Esophagus squamous epithelium (tissue), 5 donors: Measurements from ENCODE around the gene KBTBD12. TPM values are rescaled to one million over a fixed set of nuclear protein-coding genes. Genes with fewer than 3 reads are reported as not detected.

Experiments used
- DNase-seq: peaks from one replicate; lab custom pipeline; 2025; lab: John Stamatoyannopoulos, UW
- H3K27ac ChIP-seq, 4 donors: fragments of 200-600 bp; sonication (generic); one replicate each; pipeline ENCODE4 v1.5.1; 2016 to 2019; ENCODE audit warnings: mild to moderate bottlenecking in 1 of 4
- H3K27me3 ChIP-seq, 4 donors: fragments of 200-600 bp; sonication (generic); 1 replicate in 3 of 4; 2 replicates in 1 of 4; pipeline versions ENCODE4 v1.5.1 to v1.6.0; 2017 to 2021; ENCODE audit warnings: antibody characterized with exemption in 1 of 4
- H3K36me3 ChIP-seq, 3 donors: fragments of 200-600 bp; sonication (generic); one replicate each; pipeline ENCODE4 v1.5.1; 2016 to 2019
- H3K4me1 ChIP-seq, 3 donors: fragments of 200-600 bp; sonication (generic); one replicate each; pipeline ENCODE4 v1.5.1; 2017 to 2019
- H3K4me3 ChIP-seq, 4 donors: fragments of 200-600 bp; sonication (generic); 1 replicate in 3 of 4; 2 replicates in 1 of 4; pipeline ENCODE4 v1.5.1; 2016 to 2019; ENCODE audit warnings: mild to moderate bottlenecking in 2 of 4, moderate library complexity in 1 of 4
- H3K9me3 ChIP-seq, 3 donors: fragments of 200-600 bp; sonication (generic); one replicate each; pipeline ENCODE4 v1.5.1; 2016 to 2019
- CTCF ChIP-seq, 6 experiments: fragments of 450-650 bp in 4 of 6; fragments of 200-600 bp in 2 of 6; sonication (generic) in 2 of 6; IDR thresholded peaks; one replicate each; pipeline ENCODE4 v1.5.1; 2016 to 2019; ENCODE audit warnings: antibody characterized with exemption in 6 of 6, mild to moderate bottlenecking in 4 of 6, moderate library complexity in 4 of 6
- POLR2A ChIP-seq, 4 donors: fragments of 450-650 bp; IDR thresholded peaks; one replicate each; pipeline ENCODE4 v1.6.1; 2017; ENCODE audit warnings: antibody characterized with exemption in 4 of 4, mild to moderate bottlenecking in 4 of 4, moderate library complexity in 3 of 4
- WGBS, 2 donors: methylation state at CpG; one replicate each; pipeline ENCODE4 v1.1.5; 2018; 5-methylcytosine and 5-hydroxymethylcytosine counted together
- intact Hi-C: fragments of 100-400 bp; cut with DNase I; formaldehyde crosslinking; loops from one replicate; pipeline ENCODE4 v1.15.0; 2022
- small RNA-seq, 4 donors: library from RNA; depleted of rRNA; stranded (forward); fragments of <200 nt; gene quantifications; one replicate each; pipeline ENCODE3, GENCODE V24; 2016
- total RNA-seq, 4 donors: library from RNA; depleted of rRNA; stranded (reverse); fragments of >200 nt; gene quantifications; one replicate each; pipeline ENCODE4 v1.1.0, GENCODE V29; 2016
- donor health status: DM: yes; HTN: yes; CAD: no.

KBTBD12 gene
- total RNA-seq, 4 donors from 2014 or later, result 0.38 TPM; not detected in 2

GRCh38 chr3:128014548-128014947 lies 99.5 kb downstream of the KBTBD12 start:
- no peak for DNase-seq

GRCh38 chr3:128016502-128016901 lies 101.5 kb downstream of the KBTBD12 start:
- H3K9me3 ChIP-seq, result no peaks in the 10 kb centered on the region
- H3K4me3 ChIP-seq, result no peak overlapping the region
- 74 to 83% methylated on average over 1 of the region's 1 CpG for WGBS, 2 donors
- no peak for DNase-seq
- TF ChIP-seq CTCF (IDR thresholded peaks at IDR 0.05) (no peak), POLR2A (IDR thresholded peaks at IDR 0.05) (no peak)
- peaks cover 0 to 4% (median 0%) of the 10 kb centered on the region in 3 donors for H3K4me1 ChIP-seq
- intact Hi-C loops, result no loop called here
- no peak overlapping the region for H3K27ac ChIP-seq
- H3K27me3 ChIP-seq, result peaks cover 0 to 6% (median 0%) of the 10 kb centered on the region in 4 donors
- no peaks in the 10 kb centered on the region for H3K36me3 ChIP-seq

More at GRCh38 chr3:128014548-128014947, 99.5 kb downstream of the KBTBD12 start:
- Histone ChIP-seq H3K36me3 (no peaks in the 10 kb centered on the region), H3K27ac (no peak overlapping the region), H3K27me3 (peaks cover 0 to 6% (median 0%) of the 10 kb centered on the region in 4 donors), H3K9me3 (no peaks in the 10 kb centered on the region), H3K4me1 (peaks cover 0 to 14% (median 0%) of the 10 kb centered on the region in 3 donors), H3K4me3 (no peak overlapping the region)
- WGBS, 2 donors, result 95% methylated on average over 3 of the region's 3 CpGs
- intact Hi-C loops, result no loop called here
- no peak for TF ChIP-seq POLR2A (IDR thresholded peaks at IDR 0.05)
- no peak for TF ChIP-seq CTCF (IDR thresholded peaks at IDR 0.05)

GRCh38 chr3:128021768-128022372 lies 106.8 kb downstream of the KBTBD12 start:
- no peak for DNase-seq
- no peak overlapping the region for H3K27ac ChIP-seq
- H3K4me1 ChIP-seq, result no peaks in the 10 kb centered on the region
- intact Hi-C loops, result no loop called here
- no peaks in the 10 kb centered on the region for H3K9me3 ChIP-seq
- peaks cover 0 to 6% (median 0%) of the 10 kb centered on the region in 4 donors for H3K27me3 ChIP-seq
- H3K4me3 ChIP-seq, result no peak overlapping the region
- no peaks in the 10 kb centered on the region for H3K36me3 ChIP-seq
- TF ChIP-seq CTCF (IDR thresholded peaks at IDR 0.05) (no peak), POLR2A (IDR thresholded peaks at IDR 0.05) (no peak)
- WGBS, 2 donors, result 74% methylated on average over 4 to 5 of the region's 10 CpGs

- H3K4me3 ChIP-seq, result no peak overlapping the region
- intact Hi-C loops, result no loop called here
- no peaks in the 10 kb centered on the region for H3K27me3 ChIP-seq
- TF ChIP-seq CTCF (IDR thresholded peaks at IDR 0.05) (no peak), POLR2A (IDR thresholded peaks at IDR 0.05) (no peak)
- no peak overlapping the region for H3K27ac ChIP-seq
- H3K4me1 ChIP-seq, result no peaks in the 10 kb centered on the region
- H3K36me3 ChIP-seq, result no peaks in the 10 kb centered on the region
- no peak for DNase-seq
- H3K9me3 ChIP-seq, result no peaks in the 10 kb centered on the region
These were observed 118.1 kb downstream of the KBTBD12 start for GRCh38 chr3:128033102-128033501.

GRCh38 chr3:128036119-128036518 lies 121.1 kb downstream of the KBTBD12 start:
- WGBS, 2 donors, result 91 to 100% methylated on average over 1 of the region's 1 CpG
- no peaks in the 10 kb centered on the region for H3K36me3 ChIP-seq
- DNase-seq, result no peak
- H3K4me1 ChIP-seq, result no peaks in the 10 kb centered on the region
- no peak overlapping the region for H3K4me3 ChIP-seq
- no peak overlapping the region for H3K27ac ChIP-seq
- no peaks in the 10 kb centered on the region for H3K9me3 ChIP-seq
- no peak for TF ChIP-seq POLR2A (IDR thresholded peaks at IDR 0.05)
- TF ChIP-seq CTCF (IDR thresholded peaks at IDR 0.05), result no peak
- no peaks in the 10 kb centered on the region for H3K27me3 ChIP-seq
- intact Hi-C loops, result no loop called here

Small RNAs within 50 kb of the gene (small RNA-seq; reads per million reads assigned to genes)
- gene RNA5SP139, result 0 reads per million in 4 donors

Other genes starting within 250 kb of the KBTBD12 start
- gene ABTB1, start 242.3 kb upstream of the KBTBD12 start, total RNA-seq, result 10 to 100 TPM in 1 of 4 donors, 1 to 10 TPM in 3; 5.6 to 21.4 (median 6.3) TPM
- 100 to 1,000 TPM in 1 of 4 donors, 10 to 100 TPM in 3; 36.7 to 146 (median 73.5) TPM for gene MGLL, start 92.7 kb upstream of the KBTBD12 start, total RNA-seq
- gene SEC61A1, start 137.2 kb downstream of the KBTBD12 start, total RNA-seq, result 100 to 1,000 TPM in 3 of 4 donors, 10 to 100 TPM in 1; 99.9 to 183 (median 124) TPM
- 10 to 100 TPM; 17.6 to 50.4 (median 34.3) TPM for gene RUVBL1, start 208.6 kb downstream of the KBTBD12 start, total RNA-seq
- gene EEFSEC, start 238.2 kb downstream of the KBTBD12 start, total RNA-seq, result 10 to 100 TPM; 11.5 to 18.7 (median 14.9) TPM